Muscle of leg (tissue), 11 donors: ENCODE data around the gene TSSK3. TPM values are rescaled to one million over a fixed set of nuclear protein-coding genes. Genes with fewer than 3 reads are reported as not detected.

Experiments
- DNase-seq: peaks from one replicate; pipeline ENCODE4 v3.0.0; 2013
- H3K27ac ChIP-seq: one replicate; pipeline ENCODE4 v1.5.1; 2013; ENCODE audit warnings: mild to moderate bottlenecking, low read length, control low read depth
- H3K27me3 ChIP-seq: one replicate; pipeline ENCODE4 v1.6.1; 2013; ENCODE audit warnings: low read length; ENCODE audit not compliant: control insufficient read depth, insufficient read depth
- H3K36me3 ChIP-seq: one replicate; pipeline ENCODE4 v1.6.1; 2013; ENCODE audit warnings: low read length; ENCODE audit not compliant: control insufficient read depth, insufficient read depth
- H3K4me1 ChIP-seq: one replicate; pipeline ENCODE4 v1.6.1; 2013; ENCODE audit warnings: low read length; ENCODE audit not compliant: control insufficient read depth, insufficient read depth
- H3K4me3 ChIP-seq: one replicate; pipeline ENCODE4 v1.5.1; 2013; ENCODE audit warnings: low read length, control low read depth
- H3K9me3 ChIP-seq: replicated peaks from 2 replicates; pipeline ENCODE4 v1.6.1; 2013; ENCODE audit warnings: low read depth, low read length; ENCODE audit not compliant: control insufficient read depth
- WGBS: methylation state at CpG from one replicate; pipeline ENCODE4 v1.1.5; 2013; ENCODE audit warnings: missing lambda C conversion rate; ENCODE audit not compliant: insufficient coverage; 5-methylcytosine and 5-hydroxymethylcytosine counted together
- polyA plus RNA-seq, 8 donors: library from polyadenylated mRNA; unstranded; fragments of 120-200 nt; gene quantifications; one replicate each; pipeline versions ENCODE4 v1.2.1 to v1.2.3, GENCODE V29; 2013; ENCODE audit warnings: inconsistent platforms in 1 of 8, low replicate concordance in 1 of 8; ENCODE audit not compliant: insufficient read length in 8 of 8, insufficient read depth in 1 of 8
- total RNA-seq: library from RNA; stranded (reverse); fragments of 120-200 nt; gene quantifications from one replicate; pipeline ENCODE4 v1.2.4, GENCODE V29; 2013

Gene TSSK3
- total and polyA plus RNA-seq, 9 donors: 0.55 to 3.6 (median 1.8) TPM

DNA sequence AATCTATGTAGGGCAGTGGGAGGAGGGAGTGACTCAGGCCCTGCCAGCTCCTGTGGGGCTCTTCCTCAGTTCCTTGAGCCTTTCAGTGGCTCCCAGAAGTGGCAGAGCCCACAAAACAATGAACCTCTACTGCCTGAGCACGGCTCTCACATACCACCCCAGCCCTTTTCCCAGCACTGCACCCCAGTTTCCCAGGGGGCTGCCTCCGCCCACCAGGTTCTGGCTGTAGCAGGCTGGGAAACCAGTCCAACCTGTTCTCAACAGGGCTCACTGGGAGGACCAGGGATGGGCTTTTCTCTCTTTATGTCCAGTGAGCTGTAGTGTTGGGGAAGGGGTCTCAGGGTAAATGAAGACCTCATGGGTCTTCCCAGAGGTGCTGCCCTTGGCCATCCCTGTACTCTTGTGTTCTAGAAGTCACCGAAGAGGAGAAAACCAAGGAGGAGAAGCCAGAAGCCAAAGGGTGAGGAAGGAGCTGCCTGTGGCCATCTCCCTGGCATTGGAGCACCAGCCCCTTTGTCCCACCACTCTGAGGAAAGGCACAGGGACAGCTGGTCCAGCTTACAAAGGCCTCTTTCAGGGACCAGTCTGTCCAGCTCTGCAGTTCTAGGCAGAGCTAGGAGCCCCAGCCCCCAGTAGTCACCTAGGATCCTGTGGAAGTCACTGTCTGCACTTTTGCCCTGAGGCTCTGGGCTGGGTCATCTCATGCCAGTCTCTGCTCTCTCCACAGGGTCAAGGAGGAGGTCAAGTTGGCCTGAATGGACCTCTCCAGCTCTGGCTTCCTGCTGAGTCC lies 29.9 kb upstream of the TSSK3 start:
- H3K27me3 ChIP-seq: no peaks in the 10 kb centered on the region
- no peak for DNase-seq
- no peak overlapping the region for H3K4me3 ChIP-seq
- no peak overlapping the region for H3K27ac ChIP-seq
- 49% methylated on average over 2 of the region's 3 CpGs for WGBS
- no peaks in the 10 kb centered on the region for H3K9me3 ChIP-seq
- peaks cover 32% of the 10 kb centered on the region for H3K4me1 ChIP-seq
- H3K36me3 ChIP-seq: peaks cover 58% of the 10 kb centered on the region

DNA sequence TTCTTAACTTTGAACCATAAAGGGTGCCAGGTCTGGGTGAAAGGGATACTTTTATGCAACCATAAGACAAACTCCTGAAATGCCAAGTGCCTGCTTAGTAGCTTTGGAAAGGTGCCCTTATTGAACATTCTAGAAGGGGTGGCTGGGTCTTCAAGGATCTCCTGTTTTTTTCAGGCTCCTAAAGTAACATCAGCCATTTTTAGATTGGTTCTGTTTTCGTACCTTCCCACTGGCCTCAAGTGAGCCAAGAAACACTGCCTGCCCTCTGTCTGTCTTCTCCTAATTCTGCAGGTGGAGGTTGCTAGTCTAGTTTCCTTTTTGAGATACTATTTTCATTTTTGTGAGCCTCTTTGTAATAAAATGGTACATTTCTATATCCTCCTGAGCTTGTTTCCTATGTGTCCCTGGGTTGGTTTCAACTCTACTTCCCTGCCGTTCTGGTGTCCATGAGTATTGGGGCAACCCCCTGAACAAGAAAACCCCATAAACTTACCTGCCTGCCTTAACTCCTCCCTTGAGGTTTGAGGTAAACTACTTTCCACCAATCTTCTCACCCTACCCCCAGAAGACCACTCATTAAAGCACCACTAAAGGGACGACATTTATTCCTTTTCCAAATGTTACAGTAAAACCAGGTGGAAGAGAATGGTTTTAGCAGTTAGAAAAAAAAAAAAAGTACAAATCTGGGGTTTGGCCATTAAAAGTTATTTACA lies 28.9 kb upstream of the TSSK3 start:
- H3K4me1 ChIP-seq: peaks cover 41% of the 10 kb centered on the region
- no peak overlapping the region for H3K27ac ChIP-seq
- H3K9me3 ChIP-seq: no peaks in the 10 kb centered on the region
- WGBS: no CpG with 5 or more reads among the region's 3 CpGs
- DNase-seq: no peak
- H3K36me3 ChIP-seq: peaks cover 55% of the 10 kb centered on the region
- H3K4me3 ChIP-seq: no peak overlapping the region
- no peaks in the 10 kb centered on the region for H3K27me3 ChIP-seq

DNA sequence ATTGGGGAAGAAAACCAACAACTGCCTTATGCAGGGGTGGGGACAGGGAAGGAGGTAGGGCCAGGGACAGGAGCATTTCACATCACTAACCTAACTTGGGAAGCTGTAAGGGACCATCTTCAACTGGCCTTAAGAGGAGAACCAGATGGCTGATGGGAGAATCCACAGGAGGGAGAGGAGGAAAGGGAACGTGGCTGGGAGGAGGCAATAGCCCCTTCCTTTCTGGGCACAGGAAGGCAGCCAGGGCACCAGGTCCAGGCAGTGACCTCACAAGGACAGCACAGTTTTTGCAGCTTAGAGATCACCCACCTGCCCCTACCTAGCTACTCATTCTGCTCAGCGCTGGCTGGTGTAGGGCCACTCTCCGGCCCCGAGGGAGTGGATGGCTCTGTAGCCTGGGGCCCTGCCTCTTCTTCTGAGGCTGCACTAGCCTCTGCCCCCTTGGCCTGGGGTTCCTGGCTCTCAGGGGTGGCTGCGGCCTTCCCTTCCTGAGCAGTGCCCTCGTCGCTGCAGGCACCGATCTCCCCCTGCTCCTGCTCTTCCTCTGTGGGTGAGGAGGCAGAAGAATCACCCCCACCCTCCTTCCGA lies 28.0 kb upstream of the TSSK3 start:
- no peak overlapping the region for H3K27ac ChIP-seq
- no peaks in the 10 kb centered on the region for H3K27me3 ChIP-seq
- peak overlapping the region; percentile 72 for H3K4me3 ChIP-seq
- WGBS: 30% methylated on average over 7 of the region's 9 CpGs
- H3K4me1 ChIP-seq: peaks cover 51% of the 10 kb centered on the region
- H3K9me3 ChIP-seq: no peaks in the 10 kb centered on the region
- no peak for DNase-seq
- H3K36me3 ChIP-seq: peaks cover 45% of the 10 kb centered on the region

DNA sequence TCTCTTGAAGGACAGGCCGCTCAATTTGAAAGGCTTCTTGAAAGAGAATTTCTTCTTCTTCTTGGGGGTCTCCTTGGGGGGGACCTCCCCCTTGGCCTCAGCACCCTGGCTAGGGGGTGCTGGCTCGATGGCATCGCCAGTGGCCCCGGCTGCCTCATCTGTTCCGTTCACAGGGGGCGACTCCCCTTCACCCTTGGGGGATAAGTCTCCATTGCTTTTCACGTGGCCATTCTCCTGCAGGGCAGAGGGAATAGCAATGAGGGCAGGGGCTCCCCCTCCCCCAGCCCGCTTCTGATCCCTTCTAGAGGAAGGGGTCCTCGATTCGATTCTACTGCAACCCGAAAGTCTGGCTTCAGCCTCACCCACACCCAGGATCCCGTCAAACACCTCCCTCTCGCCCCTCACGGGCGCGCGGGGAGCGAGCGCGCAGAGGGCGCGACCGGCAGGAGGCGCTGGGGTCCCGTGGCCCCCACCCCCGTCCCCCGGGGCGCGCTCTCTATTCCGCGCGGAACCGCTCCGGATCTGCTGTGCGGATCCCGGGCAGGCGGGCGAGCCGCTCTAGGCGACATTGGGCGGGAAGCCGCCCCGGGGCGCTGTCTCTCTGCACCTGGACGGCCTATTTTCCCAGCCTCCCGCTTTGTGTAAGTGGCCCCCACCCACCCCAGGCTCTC lies 27.3 kb upstream of the TSSK3 start:
- WGBS: 0% methylated on average over 42 of the region's 46 CpGs
- H3K27me3 ChIP-seq: no peaks in the 10 kb centered on the region
- no peaks in the 10 kb centered on the region for H3K9me3 ChIP-seq
- H3K36me3 ChIP-seq: peaks cover 39% of the 10 kb centered on the region
- peak overlapping the region; percentile 72 for H3K4me3 ChIP-seq
- H3K27ac ChIP-seq: peak overlapping the region; percentile 42
- DNase-seq: peak; percentile 63
- peaks cover 55% of the 10 kb centered on the region for H3K4me1 ChIP-seq

DNA sequence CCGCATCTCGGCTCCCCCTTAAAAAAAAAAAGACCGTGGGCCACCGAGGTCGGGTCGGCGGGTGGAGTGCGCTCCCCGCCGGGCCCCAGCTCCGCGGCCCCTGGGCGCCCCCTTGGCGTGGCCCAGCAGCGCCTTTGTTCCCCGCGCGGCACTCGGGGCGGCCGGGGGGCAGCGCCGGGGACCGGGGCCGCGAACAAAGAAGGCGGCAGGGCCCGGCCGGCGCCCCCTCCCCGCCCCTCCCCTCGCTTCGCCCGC lies 26.9 kb upstream of the TSSK3 start:
- Histone ChIP-seq H3K27me3 (no peaks in the 10 kb centered on the region), H3K27ac (no peak overlapping the region), H3K4me1 (peaks cover 55% of the 10 kb centered on the region), H3K9me3 (no peaks in the 10 kb centered on the region), H3K4me3 (peak overlapping the region; percentile 72), H3K36me3 (peaks cover 35% of the 10 kb centered on the region)
- DNase-seq: no peak
- under 1% methylated on average over 33 of the region's 34 CpGs for WGBS

DNA sequence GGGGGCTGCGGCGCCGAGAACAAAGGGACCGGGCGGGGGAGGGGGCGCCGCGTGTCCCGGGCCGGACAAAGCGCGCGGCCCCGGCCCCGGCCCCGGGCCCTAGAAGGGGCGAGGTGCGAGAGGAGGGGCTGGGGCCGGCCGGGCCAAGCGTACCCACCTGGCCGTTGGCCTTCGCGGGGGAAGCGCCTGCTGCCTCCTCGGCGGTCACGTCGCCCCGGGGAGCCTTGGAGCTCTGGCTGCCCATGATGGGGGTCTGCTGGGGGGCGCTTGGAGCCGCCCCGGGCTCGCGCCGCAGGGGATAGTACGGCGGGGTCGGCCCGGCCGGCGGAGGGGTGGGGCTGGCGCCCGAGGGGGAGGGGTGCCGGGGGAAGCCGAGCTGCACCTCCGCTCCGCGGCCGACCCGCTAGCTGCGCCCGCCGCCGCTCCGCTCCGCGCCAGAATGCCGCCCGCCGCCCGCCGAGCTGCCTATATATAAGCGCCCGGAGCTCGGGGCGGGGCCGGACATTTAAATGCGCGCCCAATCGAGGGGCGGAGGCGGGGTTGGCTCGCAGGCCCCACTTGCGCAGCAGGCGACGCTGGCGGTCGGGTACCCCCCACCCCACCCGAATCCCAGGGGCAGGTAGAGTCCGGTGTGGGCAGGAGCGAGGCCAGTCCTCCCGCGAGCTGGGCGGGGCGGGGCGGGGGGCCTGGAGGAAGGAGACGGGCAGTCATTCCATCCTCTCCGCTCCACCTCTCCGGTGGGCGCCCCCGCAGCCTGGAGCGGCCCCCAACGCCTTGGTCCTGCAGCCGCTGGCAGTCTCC lies 26.3 kb upstream of the TSSK3 start, which contains the start of gene MARCKSL1:
Gene MARCKSL1, minus strand, starts transcription at position 444 of the 801 bp plus-strand sequence. Its CDS starts 200 bp downstream, at position 244.
- DNase-seq: peak; percentile 89
- H3K27ac ChIP-seq: peak within 1 kb of the TSS; percentile 47
- peaks cover 55% of the 10 kb centered on the region for H3K4me1 ChIP-seq
- H3K4me3 ChIP-seq: peak within 1 kb of the TSS; percentile 72
- H3K36me3 ChIP-seq: peaks cover 30% of the 10 kb centered on the region
- WGBS: under 1% methylated on average over 78 of the region's 95 CpGs
- no peaks in the 10 kb centered on the region for H3K27me3 ChIP-seq
- no peaks in the 10 kb centered on the region for H3K9me3 ChIP-seq

DNA sequence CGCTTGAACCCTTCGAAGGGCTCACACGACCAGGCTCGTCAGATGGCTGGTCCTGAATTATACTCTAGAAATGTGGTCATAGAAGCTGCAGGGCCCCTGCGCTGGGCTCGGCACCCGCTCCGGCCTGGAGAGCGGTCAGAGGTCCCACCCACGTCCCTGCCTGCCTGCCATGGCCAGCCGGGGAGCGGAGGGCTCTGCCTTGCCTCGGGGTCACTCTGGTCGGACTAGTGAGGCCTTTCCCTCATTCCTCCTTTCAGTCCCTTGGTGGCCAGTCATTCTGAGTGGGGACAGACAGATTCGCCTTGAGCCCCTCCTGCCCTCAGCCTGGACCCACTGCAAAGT lies 25.8 kb upstream of the TSSK3 start:
- Histone ChIP-seq H3K27ac (no peak overlapping the region), H3K9me3 (no peaks in the 10 kb centered on the region), H3K4me3 (peak overlapping the region; percentile 68), H3K27me3 (no peaks in the 10 kb centered on the region), H3K4me1 (peaks cover 61% of the 10 kb centered on the region), H3K36me3 (peaks cover 25% of the 10 kb centered on the region)
- no peak for DNase-seq
- WGBS: 23% methylated on average over 12 of the region's 15 CpGs

DNA sequence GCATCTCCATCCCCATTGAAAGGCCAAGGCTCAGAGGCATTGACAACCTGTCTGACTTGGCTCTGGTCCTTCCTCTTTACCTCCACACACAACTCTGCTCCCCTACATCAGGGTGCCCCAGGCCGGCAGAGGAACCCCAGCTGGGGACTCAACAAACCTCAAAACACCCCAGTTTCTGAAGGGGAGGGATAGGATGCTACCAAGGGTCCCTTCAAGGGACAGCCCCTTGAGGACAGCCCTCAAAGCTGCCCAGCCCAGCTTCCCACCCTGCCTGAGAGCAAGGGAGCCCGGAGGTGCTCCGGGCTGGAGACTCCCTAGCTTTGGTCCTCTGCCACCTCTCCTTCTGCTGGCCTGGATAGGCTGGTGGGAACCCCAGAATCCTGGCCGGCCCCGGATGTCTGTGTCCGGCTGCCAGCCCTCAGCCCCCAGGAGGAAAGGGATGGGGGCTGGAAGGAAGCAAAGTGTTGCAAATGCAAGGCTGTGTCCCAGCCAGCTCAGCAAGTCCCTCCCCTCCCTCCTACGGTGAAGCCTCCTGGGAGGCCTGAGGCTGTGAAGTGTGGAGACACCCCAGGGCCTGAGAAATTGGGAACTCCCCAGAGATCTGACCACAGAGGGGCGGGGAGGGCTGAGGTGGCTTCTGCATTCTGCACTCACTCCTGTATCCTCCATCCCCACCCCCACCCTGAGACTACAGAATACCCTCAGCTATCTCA lies 25.2 kb upstream of the TSSK3 start:
- no peak overlapping the region for H3K4me3 ChIP-seq
- peaks cover 20% of the 10 kb centered on the region for H3K36me3 ChIP-seq
- H3K9me3 ChIP-seq: no peaks in the 10 kb centered on the region
- DNase-seq: peak; percentile 47
- no peak overlapping the region for H3K27ac ChIP-seq
- peaks cover 66% of the 10 kb centered on the region for H3K4me1 ChIP-seq
- H3K27me3 ChIP-seq: no peaks in the 10 kb centered on the region
- no CpG with 5 or more reads among the region's 8 CpGs for WGBS

DNA sequence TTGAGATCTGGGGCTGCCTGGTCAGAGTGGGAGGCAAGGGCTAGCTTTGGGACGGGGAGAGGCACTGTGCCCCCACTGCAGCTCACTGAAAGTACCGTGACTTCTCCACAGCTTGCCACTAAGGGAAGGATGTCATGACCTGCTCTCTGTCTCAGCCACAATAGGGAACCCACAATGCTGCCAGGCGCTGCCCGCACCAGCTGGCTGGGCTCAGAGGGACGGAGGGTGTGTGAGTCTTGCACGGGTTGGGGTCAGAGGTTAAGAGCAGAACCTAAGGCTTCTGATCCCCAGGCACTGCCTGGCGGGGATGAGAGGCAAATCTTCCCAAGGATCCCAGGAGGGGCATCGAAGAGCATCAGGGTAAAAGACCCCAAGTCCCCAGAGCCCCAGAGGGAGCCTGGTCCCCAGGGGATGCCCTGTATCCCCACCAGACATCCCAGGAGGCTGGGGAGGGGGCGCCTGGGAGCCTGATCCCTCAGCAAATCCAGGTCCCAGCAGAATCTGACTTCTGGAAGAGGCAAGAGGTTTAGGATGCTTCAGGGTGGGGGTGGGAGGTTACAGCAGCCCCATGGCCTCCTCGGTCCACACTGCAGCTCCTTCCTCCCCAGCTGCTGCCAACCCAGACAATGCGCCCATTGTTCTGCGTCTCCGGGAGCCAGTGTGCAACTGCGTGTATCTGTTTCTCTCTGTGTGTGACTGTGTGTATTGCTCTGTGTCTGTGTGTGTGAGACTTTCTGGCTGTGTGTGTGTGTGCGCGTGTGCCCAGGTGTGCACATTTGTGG lies 24.3 kb upstream of the TSSK3 start:
- no peaks in the 10 kb centered on the region for H3K9me3 ChIP-seq

More for the DNA sequence above, 24.3 kb upstream of the TSSK3 start:
- H3K36me3 ChIP-seq: peaks cover 11% of the 10 kb centered on the region
- DNase-seq: peak; percentile 78
- peaks cover 2% of the 10 kb centered on the region for H3K27me3 ChIP-seq
- 58% methylated on average over 11 of the region's 16 CpGs for WGBS
- peaks cover 62% of the 10 kb centered on the region for H3K4me1 ChIP-seq
- no peak overlapping the region for H3K4me3 ChIP-seq
- H3K27ac ChIP-seq: peak overlapping the region; percentile 84
